ENCODE measurements around the gene TAS2R16. TPM values are rescaled to one million over a fixed set of nuclear protein-coding genes. Genes with fewer than 3 reads are reported as not detected.
"Not testable (repeated sequence)": the region's sequence is repeated elsewhere in the genome, so short reads cannot be mapped to it uniquely, and the experiment has no call there.

The TAS2R16 gene
- total RNA-seq, 5 donors from 2014 or later (not counting 1 experiment from before 2014, with no cell fraction given), result not detected

DNA sequence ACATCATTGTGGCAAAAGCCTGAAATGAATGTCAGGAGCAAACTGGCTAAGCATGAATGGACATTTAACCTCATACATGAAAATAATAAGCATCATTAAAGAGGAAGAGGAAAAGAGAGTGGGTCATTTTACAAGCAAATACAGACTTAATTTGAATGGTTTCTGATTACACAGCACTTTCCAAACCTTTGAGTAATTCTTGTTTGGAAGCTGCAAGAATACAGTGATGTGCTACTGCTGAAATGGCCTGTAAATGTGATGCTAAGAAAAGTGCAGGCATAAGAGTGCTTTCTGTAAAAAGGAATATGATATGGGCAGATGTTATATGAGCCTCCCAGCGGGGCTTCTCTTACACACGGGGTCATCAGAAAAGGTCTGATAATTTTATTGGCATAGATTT is 30.2 kb downstream of the TAS2R16 start:
- CTCF ChIA-PET, result no interaction called here
- H3K4me3 Mint-ChIP-seq, result no peak overlapping the region
- H3K27me3 ChIP-seq (replicated peaks in 1 of 2; ENCODE audit: control insufficient read depth in 2 of 2, extremely low read depth in 1 of 2, insufficient read depth in 2 of 2, low read length in 1 of 2), result no peaks in the 10 kb centered on the region
- peaks cover 2 to 7% (median 3%) of the 10 kb centered on the region in 3 donors for H3K9me3 Mint-ChIP-seq
- H3K36me3 Mint-ChIP-seq, result no peaks in the 10 kb centered on the region
- no peaks in the 10 kb centered on the region for H3K4me1 ChIP-seq (ENCODE audit: control insufficient read depth in 1 of 2, extremely low read depth in 1 of 2, insufficient read depth in 2 of 2, low read length in 2 of 2)
- H3K27ac ChIP-seq (ENCODE audit: low read length), result no peak overlapping the region
- WGBS (ENCODE audit: insufficient coverage), result no CpG with 5 or more reads among the region's 2 CpGs
- H3K9me3 ChIP-seq, result no peaks in the 10 kb centered on the region
- no peak overlapping the region for H3K4me3 ChIP-seq (ENCODE audit: control insufficient read depth in 1 of 2, extremely low read depth in 1 of 2, low read length in 1 of 2)
- no peaks in the 10 kb centered on the region for H3K36me3 ChIP-seq (ENCODE audit: control insufficient read depth in 2 of 2, extremely low read depth in 1 of 2, insufficient read depth in 1 of 2, low read length in 1 of 2)
- no peak for ATAC-seq (replicated peaks in 1 of 4)
- H3K27me3 Mint-ChIP-seq, result no peaks in the 10 kb centered on the region
- no peak overlapping the region for H3K27ac Mint-ChIP-seq
- no peak for DNase-seq
- POLR2A ChIA-PET, result no interaction called here
- H3K4me1 Mint-ChIP-seq, result no peaks in the 10 kb centered on the region

DNA sequence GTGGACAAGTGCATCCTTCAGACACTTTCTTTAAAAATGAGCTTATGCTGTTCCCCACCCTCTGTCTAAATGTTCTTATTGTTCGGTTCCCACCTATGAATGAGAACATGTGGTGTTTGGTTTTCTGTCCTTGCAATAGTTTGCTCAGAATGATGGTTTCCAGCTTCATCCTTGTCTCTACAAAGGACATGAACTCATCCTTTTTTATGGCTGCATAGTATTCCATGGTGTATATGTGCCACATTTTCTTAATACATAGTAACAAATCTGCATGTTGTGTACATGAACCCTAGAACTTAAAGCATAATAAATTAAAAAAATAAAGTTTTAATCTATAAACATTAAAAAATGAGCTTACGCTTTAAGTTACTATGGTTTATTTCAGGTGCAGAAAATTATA is 41.8 kb downstream of the TAS2R16 start:
- H3K36me3 Mint-ChIP-seq; H3K4me3 Mint-ChIP-seq; ATAC-seq (replicated peaks in 1 of 4); H3K27me3 Mint-ChIP-seq; CTCF ChIA-PET; H3K9me3 ChIP-seq; H3K36me3 ChIP-seq (ENCODE audit: control insufficient read depth in 2 of 2, extremely low read depth in 1 of 2, insufficient read depth in 1 of 2, low read length in 1 of 2); H3K4me1 Mint-ChIP-seq; H3K4me3 ChIP-seq (ENCODE audit: control insufficient read depth in 1 of 2, extremely low read depth in 1 of 2, low read length in 1 of 2); H3K27me3 ChIP-seq (replicated peaks in 1 of 2; ENCODE audit: control insufficient read depth in 2 of 2, extremely low read depth in 1 of 2, insufficient read depth in 2 of 2, low read length in 1 of 2); DNase-seq; H3K27ac Mint-ChIP-seq; H3K4me1 ChIP-seq (ENCODE audit: control insufficient read depth in 1 of 2, extremely low read depth in 1 of 2, insufficient read depth in 2 of 2, low read length in 2 of 2); POLR2A ChIA-PET; H3K27ac ChIP-seq (ENCODE audit: low read length): not testable (repeated sequence)
- H3K9me3 Mint-ChIP-seq, result peaks cover 8 to 22% (median 10%) of the 10 kb centered on the region in 3 donors
- no CpG with 5 or more reads among the region's 2 CpGs for WGBS (ENCODE audit: insufficient coverage)

DNA sequence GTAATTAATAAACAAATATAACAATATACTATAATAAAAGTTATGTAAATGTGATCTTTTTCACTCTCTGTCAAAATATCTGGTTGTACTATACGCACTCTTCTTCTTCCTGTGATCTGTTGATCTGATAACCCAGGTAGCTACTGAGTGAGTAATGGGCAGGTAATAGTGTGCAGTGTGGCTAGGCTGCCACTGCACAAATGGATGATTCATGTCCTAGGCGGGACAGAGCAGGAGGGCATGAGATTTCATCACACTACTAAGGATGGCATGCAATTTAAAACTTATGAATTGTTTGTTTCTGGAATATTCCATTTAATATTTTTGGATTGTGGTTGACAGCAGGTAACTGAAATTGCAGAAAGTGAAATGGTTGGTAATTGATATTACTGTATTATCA is 44.5 kb downstream of the TAS2R16 start:
- no peaks in the 10 kb centered on the region for H3K27me3 Mint-ChIP-seq
- no peak overlapping the region for H3K4me3 Mint-ChIP-seq
- no peak overlapping the region for H3K27ac ChIP-seq (ENCODE audit: low read length)
- H3K27ac Mint-ChIP-seq, result no peak overlapping the region
- ATAC-seq (replicated peaks in 1 of 4) (no peak), DNase-seq (no peak)
- no peaks in the 10 kb centered on the region for H3K27me3 ChIP-seq (replicated peaks in 1 of 2; ENCODE audit: control insufficient read depth in 2 of 2, extremely low read depth in 1 of 2, insufficient read depth in 2 of 2, low read length in 1 of 2)
- no peaks in the 10 kb centered on the region for H3K9me3 ChIP-seq
- ChIA-PET CTCF (no interaction called here), POLR2A (no interaction called here)
- H3K4me1 Mint-ChIP-seq, result no peaks in the 10 kb centered on the region
- no peaks in the 10 kb centered on the region for H3K36me3 ChIP-seq (ENCODE audit: control insufficient read depth in 2 of 2, extremely low read depth in 1 of 2, insufficient read depth in 1 of 2, low read length in 1 of 2)
- H3K4me1 ChIP-seq (ENCODE audit: control insufficient read depth in 1 of 2, extremely low read depth in 1 of 2, insufficient read depth in 2 of 2, low read length in 2 of 2), result no peaks in the 10 kb centered on the region
- H3K9me3 Mint-ChIP-seq, result peaks cover 4 to 14% (median 10%) of the 10 kb centered on the region in 3 donors
- H3K4me3 ChIP-seq (ENCODE audit: control insufficient read depth in 1 of 2, extremely low read depth in 1 of 2, low read length in 1 of 2), result no peak overlapping the region
- H3K36me3 Mint-ChIP-seq, result no peaks in the 10 kb centered on the region
- WGBS (ENCODE audit: insufficient coverage), result no CpG with 5 or more reads among the region's 2 CpGs

DNA sequence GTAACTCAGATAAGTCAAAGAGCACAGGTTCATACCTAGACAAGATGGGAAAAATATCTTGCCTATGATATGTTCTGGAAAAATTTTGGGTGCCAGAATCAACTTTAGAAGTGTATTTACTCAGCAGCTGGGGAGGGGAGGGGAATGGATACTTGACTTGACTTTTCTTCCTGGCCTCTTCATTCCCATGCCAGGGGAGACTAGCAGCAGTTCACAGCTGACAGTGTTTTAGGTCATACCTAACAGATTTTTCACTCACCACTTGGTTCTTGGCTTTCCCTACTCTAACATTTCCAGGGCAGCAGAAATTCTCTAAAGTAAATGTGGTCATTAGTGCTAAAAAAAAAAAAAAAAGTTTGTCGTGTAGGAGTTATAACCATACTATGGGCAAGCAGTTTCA is 46.3 kb downstream of the TAS2R16 start:
- no peaks in the 10 kb centered on the region for H3K36me3 Mint-ChIP-seq
- no peak overlapping the region for H3K27ac Mint-ChIP-seq
- Histone ChIP-seq H3K4me1 (ENCODE audit: control insufficient read depth in 1 of 2, extremely low read depth in 1 of 2, insufficient read depth in 2 of 2, low read length in 2 of 2) (no peaks in the 10 kb centered on the region), H3K9me3 (peaks cover 2% of the 10 kb centered on the region), H3K27ac (ENCODE audit: low read length) (no peak overlapping the region), H3K4me3 (ENCODE audit: control insufficient read depth in 1 of 2, extremely low read depth in 1 of 2, low read length in 1 of 2) (no peak overlapping the region), H3K36me3 (ENCODE audit: control insufficient read depth in 2 of 2, extremely low read depth in 1 of 2, insufficient read depth in 1 of 2, low read length in 1 of 2) (no peaks in the 10 kb centered on the region), H3K27me3 (replicated peaks in 1 of 2; ENCODE audit: control insufficient read depth in 2 of 2, extremely low read depth in 1 of 2, insufficient read depth in 2 of 2, low read length in 1 of 2) (no peaks in the 10 kb centered on the region)
- ChIA-PET CTCF (interaction anchor here in 1 of 2 donors (0.7 to 1.0 kb wide), 3 partner anchors 23 to 69 kb away, joined by 3 to 5 read pairs (median 4); no protein-coding TSS in a partner anchor), POLR2A (interaction anchor here in 1 of 2 donors (0.7 kb wide), 1 partner anchor 38 kb away, joined by 10 read pairs; no protein-coding TSS in a partner anchor)
- DNase-seq (no peak), ATAC-seq (replicated peaks in 1 of 4) (no peak)
- peaks cover 0 to 12% (median 10%) of the 10 kb centered on the region in 3 donors for H3K9me3 Mint-ChIP-seq
- no peak overlapping the region for H3K4me3 Mint-ChIP-seq
- no peaks in the 10 kb centered on the region for H3K4me1 Mint-ChIP-seq
- WGBS (ENCODE audit: insufficient coverage), result no CpG with 5 or more reads among the region's 1 CpG
- no peaks in the 10 kb centered on the region for H3K27me3 Mint-ChIP-seq

Other genes starting within 250 kb of the TAS2R16 start
- under 1 TPM in 3 of 5 donors, not detected in 2; 0.15 to 0.28 (median 0.16) TPM for gene CADPS2, start 109.2 kb downstream of the TAS2R16 start, total RNA-seq
- gene SLC13A1, start 204.3 kb upstream of the TAS2R16 start, total RNA-seq, result not detected

Data from T-cell (primary cell).